HPDE6-E6E7 (cell line): ENCODE measurements around the gene LSMEM2.
"Not testable (repeated sequence)": the region's sequence is repeated elsewhere in the genome, so short reads cannot be mapped to it uniquely, and the experiment has no call there.

Experiments used
- DNase-seq: peaks from one replicate; pipeline ENCODE4 v3.0.0; 2011; ENCODE audit warnings: missing footprints; ENCODE audit errors: extremely low spot score

The LSMEM2 gene

GRCh38 chr3:50278123-50278879, 586 bp upstream of the LSMEM2 start:
- no peak for DNase-seq

GRCh38 chr3:50279255-50280016, 549 bp downstream of the LSMEM2 start:
- no peak for DNase-seq

GRCh38 chr3:50284121-50284520, 5.2 kb downstream of the LSMEM2 start:
- DNase-seq, result not testable (repeated sequence)

- DNase-seq, result no peak
Measured at GRCh38 chr3:50286322-50287227, 7.7 kb downstream of the LSMEM2 start.

GRCh38 chr3:50287262-50287661, 8.4 kb downstream of the LSMEM2 start:
- no peak for DNase-seq

- no peak for DNase-seq
Measured at GRCh38 chr3:50288387-50289007, 9.6 kb downstream of the LSMEM2 start.

GRCh38 chr3:50289130-50289529, 10.2 kb downstream of the LSMEM2 start:
- DNase-seq, result no peak

GRCh38 chr3:50290161-50290641, 11.3 kb downstream of the LSMEM2 start:
- no peak for DNase-seq

GRCh38 chr3:50292159-50293078, 13.5 kb downstream of the LSMEM2 start, which contains the start of gene IFRD2:
TSS of gene IFRD2 (minus strand) at chr3:50292429. CDS start at chr3:50292274, 155 bp downstream.
- peak; percentile 65 for DNase-seq

- no peak for DNase-seq
Measured at GRCh38 chr3:50293079-50293801, 14.4 kb downstream of the LSMEM2 start.

GRCh38 chr3:50294089-50294488, 15.2 kb downstream of the LSMEM2 start:
- DNase-seq, result no peak

- DNase-seq, result no peak
Measured at GRCh38 chr3:50294492-50295403, 15.9 kb downstream of the LSMEM2 start.

- DNase-seq, result no peak
Measured at GRCh38 chr3:50295553-50296431, 16.9 kb downstream of the LSMEM2 start.

- DNase-seq, result no peak
Measured at GRCh38 chr3:50296721-50297383, 18.0 kb downstream of the LSMEM2 start.

- DNase-seq, result no peak
Measured at GRCh38 chr3:50297384-50297775, 18.5 kb downstream of the LSMEM2 start.

- no peak for DNase-seq
Measured at GRCh38 chr3:50297896-50298725, 19.2 kb downstream of the LSMEM2 start.
